Ishikawa (cell line): ENCODE data around the gene GUCA2B.

ENCODE experiments used
- CEBPB ChIP-seq: IDR thresholded peaks from 2 replicates; pipeline ENCODE4 v1.6.1; 2012
- CREB1 ChIP-seq: IDR thresholded peaks from 2 replicates; pipeline ENCODE4 v1.6.1; 2012; ENCODE audit warnings: low read depth
- EGR1 ChIP-seq: IDR thresholded peaks from 2 replicates; pipeline ENCODE4 v1.6.1; 2012
- EP300 ChIP-seq: IDR thresholded peaks from 2 replicates; pipeline ENCODE4 v1.6.1; 2012; ENCODE audit warnings: borderline replicate concordance
- FOXM1 ChIP-seq: IDR thresholded peaks from 2 replicates; pipeline ENCODE4 v1.6.1; 2012; ENCODE audit warnings: low read depth, borderline replicate concordance
- MAX ChIP-seq: IDR thresholded peaks from 2 replicates; pipeline ENCODE4 v1.6.1; 2012
- NFIC ChIP-seq: IDR thresholded peaks from 2 replicates; pipeline ENCODE4 v1.6.1; 2012
- RAD21 ChIP-seq: IDR thresholded peaks from 2 replicates; pipeline ENCODE4 v1.6.1; 2012; ENCODE audit warnings: low read depth
- REST ChIP-seq: IDR thresholded peaks from 2 replicates; pipeline ENCODE4 v1.6.1; 2012; ENCODE audit warnings: low read depth, mild to moderate bottlenecking
- TAF1 ChIP-seq: IDR thresholded peaks from 2 replicates; pipeline ENCODE4 v1.6.1; 2012; ENCODE audit warnings: low read depth, mild to moderate bottlenecking
- TCF12 ChIP-seq: IDR thresholded peaks from 2 replicates; pipeline ENCODE4 v1.6.1; 2012; ENCODE audit warnings: low read depth
- TEAD4 ChIP-seq: IDR thresholded peaks from 2 replicates; pipeline ENCODE4 v1.6.1; 2012
- USF1 ChIP-seq: IDR thresholded peaks from 2 replicates; pipeline ENCODE4 v1.6.1; 2012
- YY1 ChIP-seq: IDR thresholded peaks from 2 replicates; pipeline ENCODE4 v1.6.1; 2012; ENCODE audit warnings: low read depth
- ZBTB7A ChIP-seq: IDR thresholded peaks from 2 replicates; pipeline ENCODE4 v1.6.1; 2012; ENCODE audit warnings: low read depth

The GUCA2B gene

GRCh38 chr1:42183210-42183956 lies 30.2 kb downstream of the GUCA2B start:
- TF ChIP-seq NFIC (no peak), FOXM1 (no peak), MAX (no peak), TCF12 (no peak), RAD21 (no peak), CEBPB (no peak), REST (no peak)

- TF ChIP-seq YY1 (no peak), RAD21 (no peak), EP300 (no peak), ZBTB7A (no peak), REST (no peak), EGR1 (no peak), TCF12 (no peak), FOXM1 (no peak), CREB1 (no peak), NFIC (no peak), TAF1 (no peak), USF1 (no peak)
Observed at GRCh38 chr1:42183957-42184268, 30.7 kb downstream of the GUCA2B start.

GRCh38 chr1:42184616-42185015 lies 31.4 kb downstream of the GUCA2B start:
- no peak for TF ChIP-seq MAX
- TF ChIP-seq NFIC: no peak
- TF ChIP-seq EP300: no peak
- no peak for TF ChIP-seq YY1
- TF ChIP-seq TCF12: no peak
- no peak for TF ChIP-seq ZBTB7A
- TF ChIP-seq REST: no peak
- no peak for TF ChIP-seq TAF1
- no peak for TF ChIP-seq CEBPB
- no peak for TF ChIP-seq RAD21
- no peak for TF ChIP-seq EGR1
- no peak for TF ChIP-seq FOXM1
- TF ChIP-seq USF1: no peak
- TF ChIP-seq TEAD4: no peak
- no peak for TF ChIP-seq CREB1

- TF ChIP-seq RAD21 (no peak), TCF12 (no peak), TAF1 (no peak), YY1 (no peak), REST (no peak), MAX (no peak), USF1 (no peak), EGR1 (no peak), EP300 (no peak), CEBPB (no peak), FOXM1 (no peak), NFIC (no peak), CREB1 (no peak), TEAD4 (no peak), ZBTB7A (no peak)
Observed at GRCh38 chr1:42186152-42186551, 32.9 kb downstream of the GUCA2B start.
